ENCODE data around the gene AGPAT4. TPM values are rescaled to one million over a fixed set of nuclear protein-coding genes. Genes with fewer than 3 reads are reported as not detected.

The AGPAT4 gene
- total RNA-seq, 1 donor from 2014 or later = 2.2 TPM

DNA sequence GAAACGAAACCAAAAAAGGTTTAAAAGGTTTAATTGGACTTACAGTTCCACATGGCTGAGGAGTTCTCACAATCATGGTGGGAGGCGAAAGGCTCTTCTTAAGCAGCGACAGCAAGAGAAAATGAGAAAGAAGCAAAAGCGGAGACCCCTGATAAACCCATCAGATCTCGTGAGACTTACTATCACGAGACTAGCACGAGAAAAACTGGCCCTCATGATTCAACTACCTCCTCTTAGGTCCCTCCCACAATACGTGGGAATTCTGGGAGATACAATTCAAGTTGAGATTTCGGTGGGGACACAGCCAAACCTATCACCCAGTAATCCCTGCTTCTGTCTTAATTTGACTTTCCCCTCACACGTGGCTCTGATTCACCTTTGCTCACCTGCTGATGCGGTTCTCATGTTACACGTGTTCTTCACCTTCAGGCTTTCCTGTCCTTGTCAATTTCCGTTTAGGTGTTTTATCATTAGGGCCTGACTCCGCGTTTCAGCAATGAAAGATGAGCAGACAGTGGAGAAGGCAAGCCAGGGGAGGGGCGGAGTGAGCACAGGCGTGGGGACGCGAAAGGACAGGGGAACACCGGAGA, 57.1 kb downstream of the AGPAT4 start:
- intact Hi-C loops (cut with micrococcal nuclease) = no loop called here

DNA sequence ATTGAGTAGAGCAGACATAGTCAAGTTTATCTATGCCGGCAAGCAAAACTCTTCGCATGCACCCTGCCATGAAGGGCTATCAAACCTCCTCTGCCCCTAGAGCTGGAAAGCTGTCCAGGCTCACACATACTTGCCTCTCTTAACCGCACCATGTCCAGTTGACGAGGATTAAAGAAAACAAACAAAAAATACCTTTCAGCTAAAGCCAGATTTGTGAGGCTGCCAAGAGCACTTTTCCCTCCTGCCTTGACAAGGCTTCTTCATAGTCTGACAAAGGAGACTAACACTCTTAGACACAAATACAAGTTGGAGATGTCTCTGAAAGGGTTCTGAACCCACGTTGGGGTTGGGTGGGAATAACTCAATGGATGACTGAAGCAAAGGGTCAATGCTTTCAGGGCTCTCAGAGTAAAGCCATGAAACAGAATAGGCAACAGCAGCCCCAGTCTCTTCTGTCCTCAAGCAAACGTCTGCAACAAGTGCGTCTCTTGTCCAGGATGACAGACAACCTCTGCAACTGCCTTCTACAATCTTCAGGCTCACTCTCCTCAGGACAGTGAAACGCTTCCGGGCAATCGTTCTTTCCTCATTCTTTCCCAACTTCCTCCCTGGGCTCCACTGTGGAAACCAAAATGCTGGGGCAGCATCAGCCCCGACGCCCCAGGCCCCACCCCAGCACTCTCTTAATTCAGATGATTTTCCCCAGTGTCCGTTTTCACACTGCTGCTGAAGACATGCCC, 57.8 kb downstream of the AGPAT4 start:
- no peaks in the 10 kb centered on the region for H3K4me1 ChIP-seq
- no peak overlapping the region for H3K4me3 ChIP-seq
- H3K9me3 ChIP-seq (replicated peaks) = peaks cover 12% of the 10 kb centered on the region
- no peak for DNase-seq
- H3K27me3 ChIP-seq (ENCODE audit: low read depth) = no peaks in the 10 kb centered on the region
- intact Hi-C loops (cut with micrococcal nuclease) = no loop called here
- TF ChIP-seq, protein P1, sequence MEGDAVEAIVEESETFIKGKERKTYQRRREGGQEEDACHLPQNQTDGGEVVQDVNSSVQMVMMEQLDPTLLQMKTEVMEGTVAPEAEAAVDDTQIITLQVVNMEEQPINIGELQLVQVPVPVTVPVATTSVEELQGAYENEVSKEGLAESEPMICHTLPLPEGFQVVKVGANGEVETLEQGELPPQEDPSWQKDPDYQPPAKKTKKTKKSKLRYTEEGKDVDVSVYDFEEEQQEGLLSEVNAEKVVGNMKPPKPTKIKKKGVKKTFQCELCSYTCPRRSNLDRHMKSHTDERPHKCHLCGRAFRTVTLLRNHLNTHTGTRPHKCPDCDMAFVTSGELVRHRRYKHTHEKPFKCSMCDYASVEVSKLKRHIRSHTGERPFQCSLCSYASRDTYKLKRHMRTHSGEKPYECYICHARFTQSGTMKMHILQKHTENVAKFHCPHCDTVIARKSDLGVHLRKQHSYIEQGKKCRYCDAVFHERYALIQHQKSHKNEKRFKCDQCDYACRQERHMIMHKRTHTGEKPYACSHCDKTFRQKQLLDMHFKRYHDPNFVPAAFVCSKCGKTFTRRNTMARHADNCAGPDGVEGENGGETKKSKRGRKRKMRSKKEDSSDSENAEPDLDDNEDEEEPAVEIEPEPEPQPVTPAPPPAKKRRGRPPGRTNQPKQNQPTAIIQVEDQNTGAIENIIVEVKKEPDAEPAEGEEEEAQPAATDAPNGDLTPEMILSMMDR (IDR thresholded peaks at IDR 0.05; ENCODE audit: borderline replicate concordance) = no peak
- no peak overlapping the region for H3K27ac ChIP-seq (replicated peaks)
- no peaks in the 10 kb centered on the region for H3K36me3 ChIP-seq

More for the DNA sequence above, 57.1 kb downstream of the AGPAT4 start:
- H3K27ac ChIP-seq (replicated peaks) = no peak overlapping the region
- H3K27me3 ChIP-seq (ENCODE audit: low read depth) = no peaks in the 10 kb centered on the region
- no peaks in the 10 kb centered on the region for H3K4me1 ChIP-seq
- peaks cover 6% of the 10 kb centered on the region for H3K9me3 ChIP-seq (replicated peaks)
- H3K36me3 ChIP-seq = no peaks in the 10 kb centered on the region
- DNase-seq = no peak
- H3K4me3 ChIP-seq = no peak overlapping the region
- TF ChIP-seq, protein P1 (IDR thresholded peaks at IDR 0.05; ENCODE audit: borderline replicate concordance) = no peak

DNA sequence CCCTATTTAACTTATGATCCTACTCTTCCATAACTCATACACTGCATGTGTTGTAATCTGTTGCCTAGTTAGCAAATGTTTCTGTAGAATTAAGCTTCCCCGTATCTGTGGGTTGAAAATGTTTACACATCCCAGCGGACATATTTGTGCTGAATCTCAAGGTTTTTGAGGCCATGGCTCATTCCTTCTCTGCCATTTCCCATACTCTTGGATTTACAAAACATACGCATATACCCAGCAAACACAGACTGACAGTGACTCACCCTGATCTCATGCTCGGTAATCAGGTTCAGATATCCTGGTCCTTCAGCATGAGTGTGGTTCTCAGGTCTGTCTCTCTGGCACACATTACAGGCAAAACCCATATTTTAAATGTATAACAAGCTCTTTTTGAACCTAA, 58.7 kb downstream of the AGPAT4 start:
- DNase-seq = no peak
- H3K9me3 ChIP-seq (replicated peaks) = peaks cover 16% of the 10 kb centered on the region
- H3K27me3 ChIP-seq (ENCODE audit: low read depth) = no peaks in the 10 kb centered on the region
- H3K36me3 ChIP-seq = no peaks in the 10 kb centered on the region
- TF ChIP-seq, protein P1 (IDR thresholded peaks at IDR 0.05; ENCODE audit: borderline replicate concordance) = no peak
- H3K4me1 ChIP-seq = no peaks in the 10 kb centered on the region
- no peak overlapping the region for H3K27ac ChIP-seq (replicated peaks)
- no peak overlapping the region for H3K4me3 ChIP-seq
- intact Hi-C loops (cut with micrococcal nuclease) = no loop called here

DNA sequence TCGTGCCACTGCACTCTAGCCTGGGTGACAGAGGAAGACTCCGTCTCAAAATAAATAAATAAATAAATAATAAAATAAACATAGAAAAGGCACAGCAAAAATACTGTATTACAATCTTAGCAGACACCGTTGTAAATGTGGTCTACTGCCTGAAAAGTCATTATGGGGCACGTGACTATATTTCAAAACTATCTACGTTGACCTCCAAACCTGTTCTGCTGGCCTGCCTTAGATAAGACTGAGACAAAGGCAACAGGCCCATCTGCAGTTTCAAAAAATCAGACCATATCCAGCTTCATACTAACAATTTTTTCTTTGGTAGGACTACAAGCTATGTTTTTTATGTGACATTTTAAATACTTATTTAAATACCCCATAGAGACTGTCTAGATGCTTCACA, 59.1 kb downstream of the AGPAT4 start:
- DNase-seq = no peak
- Histone ChIP-seq H3K36me3 (no peaks in the 10 kb centered on the region), H3K27ac (replicated peaks) (no peak overlapping the region), H3K4me3 (no peak overlapping the region), H3K9me3 (replicated peaks) (peaks cover 16% of the 10 kb centered on the region), H3K4me1 (no peaks in the 10 kb centered on the region), H3K27me3 (ENCODE audit: low read depth) (no peaks in the 10 kb centered on the region)
- intact Hi-C loops (cut with micrococcal nuclease) = no loop called here
- TF ChIP-seq, protein P1 (IDR thresholded peaks at IDR 0.05; ENCODE audit: borderline replicate concordance) = no peak

DNA sequence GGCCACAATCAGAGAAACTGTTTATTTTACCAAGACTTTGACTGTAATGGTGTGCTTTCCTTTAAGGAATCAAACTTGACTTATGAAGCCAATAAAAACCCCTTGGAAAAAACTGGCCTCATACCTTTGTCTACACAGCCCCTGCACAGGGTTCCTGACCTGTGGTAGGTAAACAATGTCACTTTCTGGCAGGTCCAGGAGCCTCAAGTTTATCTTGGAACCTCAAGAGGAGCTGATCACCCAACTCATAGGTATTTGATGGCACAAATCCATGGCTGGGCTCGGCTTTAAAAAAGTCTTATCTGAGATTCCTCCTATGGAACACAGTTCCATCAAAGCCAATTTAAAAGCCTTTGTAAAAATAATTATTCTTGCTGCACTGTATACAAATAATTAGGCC, 61.0 kb downstream of the AGPAT4 start:
- Histone ChIP-seq H3K4me1 (no peaks in the 10 kb centered on the region), H3K27me3 (ENCODE audit: low read depth) (no peaks in the 10 kb centered on the region), H3K9me3 (replicated peaks) (peaks cover 16% of the 10 kb centered on the region), H3K4me3 (no peak overlapping the region), H3K36me3 (no peaks in the 10 kb centered on the region), H3K27ac (replicated peaks) (no peak overlapping the region)
- TF ChIP-seq, protein P1 (IDR thresholded peaks at IDR 0.05; ENCODE audit: borderline replicate concordance) = no peak
- DNase-seq = no peak
- intact Hi-C loops (cut with micrococcal nuclease) = no loop called here
